GM12874 (cell line): ENCODE results near the gene JAML.

Experiments used
- CTCF ChIP-seq: IDR thresholded peaks from 2 replicates; pipeline ENCODE4 v1.5.1; 2011; ENCODE audit warnings: low read depth, mild to moderate bottlenecking, control low read depth, low read length, moderate library complexity; ENCODE audit not compliant: insufficient read depth

Gene JAML

GRCh38 chr11:118152020-118152551 lies 72.7 kb downstream of the JAML start:
- TF ChIP-seq CTCF, result no peak

GRCh38 chr11:118151431-118151830 lies 73.4 kb downstream of the JAML start:
- no peak for TF ChIP-seq CTCF

GRCh38 chr11:118149493-118149892 lies 75.3 kb downstream of the JAML start:
- TF ChIP-seq CTCF, result no peak

GRCh38 chr11:118148856-118149255 lies 76.0 kb downstream of the JAML start:
- TF ChIP-seq CTCF, result no peak

GRCh38 chr11:118148240-118148639 lies 76.6 kb downstream of the JAML start:
- TF ChIP-seq CTCF, result no peak

GRCh38 chr11:118147502-118147901 lies 77.3 kb downstream of the JAML start:
- no peak for TF ChIP-seq CTCF

GRCh38 chr11:118146554-118146953 lies 78.3 kb downstream of the JAML start:
- no peak for TF ChIP-seq CTCF
